Measurements from ENCODE around the gene TMEM273.

GRCh38 chr10:49123981-49124950 lies 63.9 kb downstream of the TMEM273 start:
- TF ChIP-seq CTCF (conservative IDR thresholded peaks at IDR 0.05) (no peak), ZFX (IDR thresholded peaks at IDR 0.05) (no peak)

Measured in C4-2B (cell line).